Activated effector memory CD4-positive, alpha-beta T cell treated with anti-CD3 and anti-CD28 coated beads, Interleukin-2, amount 50 U/mL, for 16 hours (primary cell): Measurements from ENCODE around the gene CD1C.
"Not testable (repeated sequence)": the region's sequence is repeated elsewhere in the genome, so short reads cannot be mapped to it uniquely, and the experiment has no call there.

Experiments used
- DNase-seq: peaks from one replicate; pipeline ENCODE4 v3.0.0-alpha.2; 2020

Gene CD1C

DNA sequence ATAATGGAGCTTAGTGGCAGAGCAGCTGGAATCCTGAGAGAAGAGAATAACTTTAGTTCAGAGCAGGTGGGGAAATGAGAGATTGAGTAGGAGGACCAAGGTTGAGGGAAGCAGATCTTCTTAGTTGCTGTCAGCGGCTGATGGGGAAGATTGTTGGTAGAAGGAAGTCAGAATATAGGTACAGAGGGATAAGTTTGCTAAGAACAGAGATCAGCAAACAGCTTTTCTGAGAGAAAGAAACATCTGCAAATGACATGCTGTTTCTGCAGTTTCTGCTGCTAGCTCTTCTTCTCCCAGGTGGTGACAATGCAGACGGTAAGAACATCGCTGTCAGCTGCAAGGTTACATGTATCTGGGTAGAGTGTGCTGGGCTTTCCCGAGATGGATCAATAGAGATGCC lies at the start of gene CD1C:
Gene CD1C, plus strand, starts transcription at position 113 of the 400 bp plus-strand sequence. Its CDS starts 142 bp downstream, at position 255.
- DNase-seq = no peak

- no peak for DNase-seq
Observed at GRCh38 chr1:158246650-158247049, 43.1 kb upstream of the CD1C start.

GRCh38 chr1:158248118-158248517 lies 41.6 kb upstream of the CD1C start:
- no peak for DNase-seq

DNA sequence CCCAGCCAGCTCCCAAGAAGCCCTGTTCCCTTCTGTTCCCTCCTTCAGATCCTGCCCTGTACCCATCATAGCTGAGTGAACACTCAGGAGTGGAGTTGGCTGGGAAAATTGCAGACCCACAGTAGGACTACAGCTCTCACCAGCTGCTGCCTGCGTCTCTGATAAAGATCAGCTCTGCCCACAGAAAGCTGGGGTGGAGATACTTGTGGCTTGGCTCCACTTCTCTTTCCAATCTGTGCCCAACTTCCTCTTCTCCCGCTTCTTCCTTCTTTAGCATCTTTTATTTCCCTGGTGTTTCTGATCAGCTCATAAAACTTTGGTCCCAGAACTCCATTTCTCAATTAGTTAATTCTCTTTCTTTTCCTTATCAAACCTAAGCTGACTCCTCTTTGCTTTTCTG lies 41.0 kb upstream of the CD1C start:
- no peak for DNase-seq

- DNase-seq = no peak
Observed at GRCh38 chr1:158249646-158250045, 40.1 kb upstream of the CD1C start.

- no peak for DNase-seq
Observed at GRCh38 chr1:158251163-158251562, 38.6 kb upstream of the CD1C start.

DNA sequence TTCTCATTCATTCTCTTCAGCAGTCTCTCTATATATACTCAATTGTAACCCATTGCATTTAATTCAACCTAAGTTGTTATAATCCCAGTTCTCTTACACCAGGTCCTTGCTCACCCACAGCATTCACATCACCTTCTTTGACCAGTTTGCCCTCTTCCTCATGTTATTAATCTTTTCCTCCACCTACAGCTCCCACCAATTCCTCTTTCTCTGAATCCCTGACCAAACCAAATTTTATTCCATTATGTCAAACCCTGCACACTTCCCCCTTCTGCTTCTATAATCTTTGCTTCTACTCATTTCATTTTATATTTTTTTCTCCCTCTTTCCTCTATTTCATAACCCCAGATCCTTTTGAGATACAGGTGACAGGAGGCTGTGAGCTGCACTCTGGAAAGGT lies 34.1 kb upstream of the CD1C start:
- no peak for DNase-seq

GRCh38 chr1:158256747-158257146 lies 33.0 kb upstream of the CD1C start:
- DNase-seq = not testable (repeated sequence)

- no peak for DNase-seq
Observed at GRCh38 chr1:158257888-158258287, 31.8 kb upstream of the CD1C start.

DNA sequence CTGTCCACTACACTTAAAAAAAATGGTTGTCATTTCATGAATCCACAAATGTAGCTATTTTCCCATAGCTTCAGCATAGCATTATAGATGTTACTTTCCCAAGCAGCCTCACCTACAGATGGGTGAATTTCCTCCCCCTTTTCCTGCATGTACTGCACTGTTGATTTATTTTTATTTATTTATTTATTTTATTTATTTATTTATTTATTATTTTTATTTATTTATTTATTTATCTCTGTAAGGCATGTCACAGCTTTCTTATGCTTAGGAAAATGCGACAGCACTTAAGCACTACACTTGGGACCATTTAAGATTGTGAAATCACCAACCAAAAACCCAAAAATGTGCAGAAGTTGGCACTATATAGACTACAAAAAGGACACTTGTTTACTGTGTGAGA lies 30.6 kb upstream of the CD1C start:
- no peak for DNase-seq

DNA sequence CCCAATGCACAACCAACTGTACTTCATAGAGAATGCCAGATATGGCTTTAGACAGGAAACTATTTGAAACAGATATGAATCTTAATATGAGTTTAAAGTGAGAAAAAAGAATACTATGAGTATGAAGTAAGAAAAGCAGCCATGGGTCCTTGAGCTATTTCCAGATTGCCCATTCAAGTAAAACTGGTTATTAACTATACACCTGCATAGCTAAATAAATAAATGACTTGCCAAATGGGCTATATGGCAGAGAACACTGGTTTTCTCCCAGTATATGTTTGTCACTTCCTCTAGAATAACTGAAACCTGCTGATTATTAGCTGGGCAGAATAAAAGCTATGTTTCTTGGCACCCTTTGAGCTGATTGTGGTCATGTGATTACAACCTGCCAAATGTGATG lies 17.0 kb upstream of the CD1C start:
- no peak for DNase-seq

- DNase-seq = no peak
Observed at GRCh38 chr1:158274797-158275196, 14.9 kb upstream of the CD1C start.

DNA sequence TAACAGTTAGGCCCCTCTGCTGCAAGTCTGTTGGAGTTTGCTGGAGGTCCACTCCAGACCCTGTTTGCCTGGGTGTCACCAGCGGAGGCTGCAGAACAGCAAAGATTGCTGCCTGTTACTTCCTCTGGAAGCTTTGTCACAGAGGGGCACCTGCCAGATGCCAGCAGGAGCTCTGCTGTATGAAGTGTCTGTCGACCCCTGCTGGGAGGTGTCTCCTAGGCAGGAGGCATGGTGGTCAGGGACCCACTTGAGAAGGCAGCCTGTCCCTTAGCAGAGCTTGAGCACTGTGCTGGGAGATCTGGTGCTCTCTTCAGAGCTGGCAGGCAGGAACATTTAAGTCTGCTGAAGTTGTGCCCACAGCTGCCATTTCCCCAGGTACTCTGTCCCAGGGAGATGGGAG lies 7.3 kb upstream of the CD1C start:
- not testable (repeated sequence) for DNase-seq

- DNase-seq = no peak
Observed at GRCh38 chr1:158283965-158284364, 5.8 kb upstream of the CD1C start.

DNA sequence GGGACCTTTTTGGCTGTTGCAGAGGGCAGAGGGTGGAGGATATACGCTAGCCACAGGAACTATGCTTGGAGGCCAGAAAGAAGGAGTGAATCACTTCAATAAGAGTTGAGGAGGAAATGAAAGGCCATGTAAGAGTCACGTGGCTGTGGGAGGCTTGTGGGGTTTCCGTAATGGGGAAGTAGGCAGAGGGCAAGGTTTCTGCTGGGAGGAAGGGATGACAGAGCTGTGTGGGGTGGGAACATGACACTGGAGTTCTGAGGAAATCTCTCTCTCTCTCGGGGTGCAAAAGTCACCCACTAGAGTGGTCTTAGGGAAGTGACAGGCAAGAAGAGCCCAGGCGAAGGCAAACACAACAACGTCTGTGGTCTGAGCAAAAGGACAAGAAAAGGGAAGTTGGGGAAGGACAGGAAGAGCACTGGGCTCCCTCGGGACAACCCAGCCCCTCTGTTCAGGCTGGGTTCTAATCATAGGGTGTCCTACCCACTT lies 3.9 kb upstream of the CD1C start:
- DNase-seq = no peak

DNA sequence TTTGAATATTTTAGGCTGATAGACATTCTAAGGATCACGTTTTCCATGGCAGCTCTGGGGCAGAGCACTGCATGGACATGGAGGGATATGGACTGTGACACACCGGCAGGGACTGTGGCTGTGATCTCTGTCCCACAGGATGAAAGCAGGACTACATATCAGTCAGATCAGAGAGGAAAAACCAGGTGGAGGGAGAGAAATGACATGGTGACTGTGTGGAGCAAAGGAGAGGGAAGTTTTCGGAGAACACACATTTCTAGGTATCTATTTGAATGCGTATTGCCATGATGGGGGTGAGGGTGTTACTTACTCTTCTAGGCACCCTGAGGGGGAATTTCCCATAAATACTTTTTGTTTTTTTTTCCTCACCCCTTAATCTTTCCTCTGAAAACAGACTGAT lies 3.2 kb upstream of the CD1C start:
- DNase-seq = no peak

GRCh38 chr1:158286941-158287346 lies 2.8 kb upstream of the CD1C start:
- no peak for DNase-seq

- no peak for DNase-seq
Observed at GRCh38 chr1:158290321-158290844, 660 bp downstream of the CD1C start.

DNA sequence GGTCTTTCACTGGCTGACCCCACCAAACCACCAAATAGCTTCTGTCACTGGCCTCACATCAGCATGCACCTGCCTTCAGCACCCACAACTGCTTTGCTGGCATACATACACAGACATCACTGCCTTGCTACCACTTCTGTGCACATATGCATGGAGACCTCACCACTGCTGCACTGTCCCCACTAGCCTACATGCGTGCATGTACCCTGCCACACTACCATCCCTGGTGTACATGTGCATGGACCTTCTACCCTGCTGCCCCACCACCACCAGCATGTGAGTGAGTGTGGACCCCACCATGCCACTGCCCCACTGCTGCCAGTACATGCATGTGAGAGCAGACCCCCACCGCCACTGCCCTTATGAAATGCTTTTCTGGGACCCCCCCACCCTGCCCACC lies 6.1 kb downstream of the CD1C start:
- DNase-seq = no peak

DNA sequence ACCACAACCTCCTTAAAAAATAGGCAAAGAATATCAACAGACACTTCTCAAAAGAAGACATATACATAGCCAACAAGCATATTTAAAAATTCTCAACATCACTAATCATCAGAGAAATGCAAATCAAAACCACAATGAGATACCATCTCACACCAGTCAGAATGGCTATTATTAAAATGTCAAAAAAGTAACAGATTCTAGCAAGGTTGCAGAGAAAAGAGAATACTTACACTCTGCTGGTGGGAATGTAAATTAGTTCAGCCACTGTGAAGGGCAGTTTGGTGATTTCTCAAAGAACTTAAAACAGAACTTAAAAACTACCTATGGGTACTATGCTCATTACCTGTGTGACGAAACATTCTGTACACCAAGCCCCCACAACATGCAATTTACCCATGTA lies 20.9 kb downstream of the CD1C start:
- no peak for DNase-seq

GRCh38 chr1:158311066-158311465 lies 21.3 kb downstream of the CD1C start:
- no peak for DNase-seq

DNA sequence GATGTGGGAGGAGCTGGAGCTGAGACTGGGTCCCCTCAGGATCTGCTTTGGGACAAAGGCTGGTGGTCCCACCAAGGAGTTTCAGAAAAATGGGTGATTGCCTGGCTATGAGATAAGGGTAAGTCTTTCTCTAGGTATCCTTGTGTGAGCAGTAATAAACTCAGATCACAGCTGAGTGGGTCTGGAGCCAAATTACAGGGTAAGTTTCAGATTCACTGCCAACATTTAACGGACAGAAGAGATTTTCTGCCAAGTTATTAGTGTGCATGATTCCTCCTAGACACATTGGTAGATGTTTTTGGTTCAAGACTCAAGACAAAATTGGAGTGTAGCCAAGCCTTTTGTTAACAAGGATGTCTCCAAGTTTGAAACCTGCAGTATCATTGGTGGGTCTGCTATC lies 34.1 kb downstream of the CD1C start:
- no peak for DNase-seq

DNA sequence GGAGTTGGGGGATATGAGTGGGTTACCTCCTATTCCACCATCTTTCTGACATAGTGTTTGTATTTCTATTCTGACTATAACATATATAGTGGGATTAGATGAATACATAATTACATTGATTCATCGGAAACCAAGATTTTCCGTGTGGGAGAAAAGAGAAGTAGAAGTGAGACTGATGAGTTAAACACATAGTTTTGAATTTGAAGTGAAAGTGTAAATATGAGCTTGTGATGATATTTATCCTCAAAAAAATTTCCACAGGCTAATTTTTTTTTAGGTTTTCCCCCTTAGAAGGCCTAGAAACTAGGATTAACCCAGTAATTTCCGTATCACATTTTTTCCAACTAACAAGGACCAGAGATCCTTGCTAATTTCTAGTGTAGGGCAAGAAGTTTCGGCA lies 34.7 kb downstream of the CD1C start:
- no peak for DNase-seq

DNA sequence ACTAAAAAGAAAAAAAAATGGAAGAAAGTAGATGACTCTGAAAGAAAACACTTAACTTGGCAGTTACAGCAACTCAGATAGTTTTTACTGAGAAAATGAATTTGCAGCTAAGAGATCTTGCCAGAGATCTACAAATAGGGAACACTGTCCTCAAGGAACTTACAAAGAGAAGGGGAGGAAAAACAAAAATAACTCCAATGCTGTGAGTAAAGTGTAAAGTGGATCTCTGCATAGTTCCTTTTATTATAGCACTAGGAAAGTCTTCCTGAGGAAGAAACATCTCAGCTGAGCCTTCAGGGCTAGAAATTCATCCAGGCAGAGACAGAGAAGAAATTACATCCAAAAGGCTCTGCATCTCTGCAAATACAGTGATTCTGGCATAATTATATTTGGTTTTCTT lies 37.8 kb downstream of the CD1C start:
- no peak for DNase-seq

GRCh38 chr1:158328426-158328825 lies 38.7 kb downstream of the CD1C start:
- DNase-seq = no peak

- no peak for DNase-seq
Observed at GRCh38 chr1:158329300-158329699, 39.6 kb downstream of the CD1C start.
